ENCODE results near the gene FGF11.

FGF11 gene

GRCh38 chr17:7484919-7485377, 45.6 kb downstream of the FGF11 start (continued):
- no peak for TF ChIP-seq ZNF645 (tag by site-specific recombination; IDR thresholded peaks at IDR 0.05)
- TF ChIP-seq HOXA7 (CRISPR knock-in tag; IDR thresholded peaks at IDR 0.05; ENCODE audit: borderline replicate concordance), result no peak
- peak; percentile 46; the same call in 1 of the 2 replicates for TF ChIP-seq CTCF (tag by site-specific recombination; IDR thresholded peaks at IDR 0.05)
- no peak for TF ChIP-seq ZNF76 (tag by site-specific recombination; IDR thresholded peaks at IDR 0.05; ENCODE audit: borderline replicate concordance, low read depth)
- no peak for TF ChIP-seq ZNF16 (tag by site-specific recombination; IDR thresholded peaks at IDR 0.05; ENCODE audit: low read depth)
- no peak for TF ChIP-seq ZBTB11 (tag by site-specific recombination; conservative IDR thresholded peaks at IDR 0.05; ENCODE audit: low read depth)
- 0 out of 2 replicates have a peak, but pooled peaks have one; percentile 30 for TF ChIP-seq ZNF423 (tag by site-specific recombination; IDR thresholded peaks at IDR 0.05)

- no peaks in the 10 kb centered on the region for H3K9me3 ChIP-seq (ENCODE audit: control insufficient read depth, insufficient read depth, low read depth, low read length)
- no peak for TF ChIP-seq ATF2 (tag by site-specific recombination; IDR thresholded peaks at IDR 0.05; ENCODE audit: low read depth)
- no peak for TF ChIP-seq SP7 (tag by site-specific recombination; IDR thresholded peaks at IDR 0.05)
- TF ChIP-seq ZBTB49 (tag by site-specific recombination; IDR thresholded peaks at IDR 0.05; ENCODE audit: low read depth), result no peak
- no peak for TF ChIP-seq ZNF16 (tag by site-specific recombination; IDR thresholded peaks at IDR 0.05; ENCODE audit: low read depth)
- no peak for TF ChIP-seq ELK4 (IDR thresholded peaks at IDR 0.05; ENCODE audit: borderline replicate concordance, low read depth, low read length)
- no peak for TF ChIP-seq ZNF354C (tag by site-specific recombination; IDR thresholded peaks at IDR 0.05; ENCODE audit: borderline replicate concordance, low read depth)
- no peak for TF ChIP-seq ZSCAN23 (tag by site-specific recombination; IDR thresholded peaks at IDR 0.05)
- TF ChIP-seq ZNF433 (tag by site-specific recombination; IDR thresholded peaks at IDR 0.05; ENCODE audit: low read depth), result no peak
- TF ChIP-seq TCF7L2 (IDR thresholded peaks at IDR 0.05; ENCODE audit: borderline replicate concordance, low read depth, low read length), result no peak
- no peak for TF ChIP-seq ZNF341 (tag by site-specific recombination; IDR thresholded peaks at IDR 0.05; ENCODE audit: low read depth)
- no peak for TF ChIP-seq SCRT2 (tag by site-specific recombination; IDR thresholded peaks at IDR 0.05)
- H3K4me3 ChIP-seq (ENCODE audit: low read depth, low read length), result peak overlapping the region; percentile 46
- ChIA-PET POLR2A (interaction anchor here (0.6 to 3.8 kb wide), 17 partner anchors 9 to 202 kb away, joined by 3 to 39 read pairs (median 5); partner anchors contain the start of genes CHRNB1, MPDU1, SENP3 and TMEM102), CTCF (interaction anchor here (0.6 to 2.9 kb wide), 6 partner anchors 29 to 137 kb away, joined by 3 to 13 read pairs (median 7); partner anchors contain the start of gene CHRNB1)
- no peak overlapping the region for H3K27ac ChIP-seq (ENCODE audit: extremely low read depth, low read depth, low read length)
- peaks cover 21% of the 10 kb centered on the region for H3K4me1 ChIP-seq (ENCODE audit: control insufficient read depth, insufficient read depth, low read length)
- peaks cover 15 to 45% of the 10 kb centered on the region in 2 experiments for H3K36me3 ChIP-seq (ENCODE audit: control insufficient read depth in 2 of 2, insufficient read depth in 1 of 2, low read length in 2 of 2)
Measured at GRCh38 chr17:7486181-7486580, 46.9 kb downstream of the FGF11 start.
